ENCODE results near the gene OR6N2.

Gene OR6N2

DNA sequence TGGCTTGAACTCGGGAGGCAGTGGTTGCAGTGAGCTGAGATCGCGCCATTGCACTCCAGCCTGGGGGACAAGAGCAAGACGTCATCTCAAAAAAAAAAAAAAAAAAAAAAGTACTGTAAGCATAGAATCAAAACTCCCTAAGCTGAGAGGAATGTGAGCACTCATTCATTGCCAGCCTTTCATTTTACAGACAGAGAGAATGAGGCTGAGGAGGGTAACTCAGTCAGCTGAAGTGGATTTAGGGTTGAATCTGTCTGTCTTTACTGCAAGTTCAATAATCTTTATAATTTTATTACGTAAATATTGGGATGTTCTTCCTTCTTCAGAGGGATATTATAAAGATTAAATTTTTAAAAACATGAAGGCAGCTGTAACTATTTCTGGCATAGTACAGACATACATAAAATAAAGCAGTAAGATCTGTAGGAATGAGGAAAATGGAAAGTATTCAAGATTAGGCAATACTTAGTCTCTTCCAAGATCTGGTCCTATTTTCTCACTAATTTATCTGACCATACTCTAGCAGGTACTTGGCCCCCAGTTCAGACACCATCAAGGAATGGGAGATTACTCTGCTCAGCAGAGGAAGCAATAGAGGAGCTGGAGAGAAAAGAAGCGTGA is 26.0 kb upstream of the OR6N2 start:
- Histone ChIP-seq H3K4me2 (ENCODE audit: low read length) (no peak overlapping the region), H3K79me2 (ENCODE audit: control insufficient read depth, low read length) (no peaks in the 10 kb centered on the region), H3K27ac (ENCODE audit: low read depth, low read length) (no peak overlapping the region), H3F3A (ENCODE audit: control insufficient read depth, insufficient read depth) (no peaks in the 10 kb centered on the region), H4K20me1 (ENCODE audit: control insufficient read depth, insufficient read depth, low read depth, low read length) (no peaks in the 10 kb centered on the region), H3K9me2 (replicated peaks; ENCODE audit: control insufficient read depth, low read length) (no peaks in the 10 kb centered on the region), H3K9me3 (ENCODE audit: control insufficient read depth, insufficient read depth, low read length) (no peaks in the 10 kb centered on the region), H3K4me1 (ENCODE audit: control insufficient read depth, low read length) (no peaks in the 10 kb centered on the region), H3K36me3 (ENCODE audit: control insufficient read depth, low read length) (no peaks in the 10 kb centered on the region), H3K27me3 (ENCODE audit: control insufficient read depth, low read length) (peaks cover 13% of the 10 kb centered on the region), H3K4me3 (ENCODE audit: low read length) (no peak overlapping the region)
- TF ChIP-seq, protein P1, sequence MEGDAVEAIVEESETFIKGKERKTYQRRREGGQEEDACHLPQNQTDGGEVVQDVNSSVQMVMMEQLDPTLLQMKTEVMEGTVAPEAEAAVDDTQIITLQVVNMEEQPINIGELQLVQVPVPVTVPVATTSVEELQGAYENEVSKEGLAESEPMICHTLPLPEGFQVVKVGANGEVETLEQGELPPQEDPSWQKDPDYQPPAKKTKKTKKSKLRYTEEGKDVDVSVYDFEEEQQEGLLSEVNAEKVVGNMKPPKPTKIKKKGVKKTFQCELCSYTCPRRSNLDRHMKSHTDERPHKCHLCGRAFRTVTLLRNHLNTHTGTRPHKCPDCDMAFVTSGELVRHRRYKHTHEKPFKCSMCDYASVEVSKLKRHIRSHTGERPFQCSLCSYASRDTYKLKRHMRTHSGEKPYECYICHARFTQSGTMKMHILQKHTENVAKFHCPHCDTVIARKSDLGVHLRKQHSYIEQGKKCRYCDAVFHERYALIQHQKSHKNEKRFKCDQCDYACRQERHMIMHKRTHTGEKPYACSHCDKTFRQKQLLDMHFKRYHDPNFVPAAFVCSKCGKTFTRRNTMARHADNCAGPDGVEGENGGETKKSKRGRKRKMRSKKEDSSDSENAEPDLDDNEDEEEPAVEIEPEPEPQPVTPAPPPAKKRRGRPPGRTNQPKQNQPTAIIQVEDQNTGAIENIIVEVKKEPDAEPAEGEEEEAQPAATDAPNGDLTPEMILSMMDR (IDR thresholded peaks at IDR 0.05; ENCODE audit: low read depth, low read length, poor library complexity, severe bottlenecking), result no peak
- TF ChIP-seq EZH2phosphoT487 (IDR thresholded peaks at IDR 0.05; ENCODE audit: borderline replicate concordance, low read length), result no peak

DNA sequence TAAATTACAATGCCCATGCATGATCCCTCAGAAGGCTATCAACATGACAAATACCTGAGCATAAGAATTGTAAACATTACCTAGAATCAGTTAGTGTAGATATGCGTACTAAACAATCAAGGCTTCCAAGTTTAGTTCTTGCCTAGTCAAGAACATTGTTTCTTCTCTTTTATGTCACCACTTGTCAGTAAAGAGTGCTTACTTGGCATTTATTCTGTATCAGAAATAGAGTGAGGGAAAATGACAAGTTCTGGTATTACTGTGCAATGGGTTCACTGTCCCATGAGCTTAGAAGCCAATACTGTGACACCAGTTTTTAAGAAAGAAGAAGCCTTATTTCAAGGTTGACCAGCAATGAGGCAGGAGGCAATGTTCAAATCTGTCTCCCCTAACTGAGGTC is 22.7 kb upstream of the OR6N2 start:
- Histone ChIP-seq H3K36me3 (ENCODE audit: control insufficient read depth, low read length) (no peaks in the 10 kb centered on the region), H3K27me3 (ENCODE audit: control insufficient read depth, low read length) (peaks cover 13% of the 10 kb centered on the region), H3K4me3 (ENCODE audit: low read length) (no peak overlapping the region), H3K9me2 (replicated peaks; ENCODE audit: control insufficient read depth, low read length) (no peaks in the 10 kb centered on the region), H4K20me1 (ENCODE audit: control insufficient read depth, insufficient read depth, low read depth, low read length) (no peaks in the 10 kb centered on the region), H3K4me2 (ENCODE audit: low read length) (no peak overlapping the region), H3K79me2 (ENCODE audit: control insufficient read depth, low read length) (no peaks in the 10 kb centered on the region), H3K4me1 (ENCODE audit: control insufficient read depth, low read length) (no peaks in the 10 kb centered on the region), H3K9me3 (ENCODE audit: control insufficient read depth, insufficient read depth, low read length) (no peaks in the 10 kb centered on the region), H3F3A (ENCODE audit: control insufficient read depth, insufficient read depth) (no peaks in the 10 kb centered on the region), H3K27ac (ENCODE audit: low read depth, low read length) (no peak overlapping the region)
- no peak for TF ChIP-seq EZH2phosphoT487 (IDR thresholded peaks at IDR 0.05; ENCODE audit: borderline replicate concordance, low read length)
- TF ChIP-seq, protein P1 (IDR thresholded peaks at IDR 0.05; ENCODE audit: low read depth, low read length, poor library complexity, severe bottlenecking), result no peak

DNA sequence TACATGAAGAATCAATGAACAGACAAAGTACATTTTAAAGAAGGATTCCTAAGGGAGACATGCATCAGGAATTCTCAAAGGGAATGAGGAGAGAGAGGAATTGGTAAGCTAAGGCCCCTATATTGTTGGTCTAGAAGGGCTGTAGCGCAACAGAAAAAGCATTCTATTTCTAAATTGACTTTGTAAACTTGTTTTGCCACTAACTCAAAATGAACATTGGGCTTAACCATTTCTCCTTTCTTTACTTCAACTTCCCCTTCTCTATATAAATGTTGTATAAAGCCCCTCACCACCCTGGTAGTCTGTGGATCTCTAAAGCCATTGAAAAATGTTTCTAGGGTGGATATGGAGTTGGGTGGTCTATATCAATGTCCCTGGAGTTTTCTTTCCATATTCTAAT is 20.4 kb upstream of the OR6N2 start:
- Histone ChIP-seq H3K79me2 (ENCODE audit: control insufficient read depth, low read length) (no peaks in the 10 kb centered on the region), H3K9me2 (replicated peaks; ENCODE audit: control insufficient read depth, low read length) (no peaks in the 10 kb centered on the region), H3K4me1 (ENCODE audit: control insufficient read depth, low read length) (no peaks in the 10 kb centered on the region), H3K4me3 (ENCODE audit: low read length) (no peak overlapping the region), H3K27ac (ENCODE audit: low read depth, low read length) (no peak overlapping the region), H3K4me2 (ENCODE audit: low read length) (no peak overlapping the region), H3F3A (ENCODE audit: control insufficient read depth, insufficient read depth) (no peaks in the 10 kb centered on the region), H3K27me3 (ENCODE audit: control insufficient read depth, low read length) (peaks cover 13% of the 10 kb centered on the region), H3K36me3 (ENCODE audit: control insufficient read depth, low read length) (no peaks in the 10 kb centered on the region), H3K9me3 (ENCODE audit: control insufficient read depth, insufficient read depth, low read length) (no peaks in the 10 kb centered on the region), H4K20me1 (ENCODE audit: control insufficient read depth, insufficient read depth, low read depth, low read length) (no peaks in the 10 kb centered on the region)
- TF ChIP-seq, protein P1 (IDR thresholded peaks at IDR 0.05; ENCODE audit: low read depth, low read length, poor library complexity, severe bottlenecking), result no peak
- TF ChIP-seq EZH2phosphoT487 (IDR thresholded peaks at IDR 0.05; ENCODE audit: borderline replicate concordance, low read length), result no peak

Measured in DOHH2 (cell line).